Measurements from ENCODE around the gene POLR3GL. TPM values are rescaled to one million over a fixed set of nuclear protein-coding genes. Genes with fewer than 3 reads are reported as not detected.

Gene POLR3GL
- total RNA-seq, 3 donors from 2014 or later: 15.7 to 26.8 (median 19.5) TPM

GRCh38 chr1:145999321-146000024 is 35.0 kb downstream of the POLR3GL start:
- intact Hi-C loops (cut with DNase I, micrococcal nuclease): no loop called here
- DNase-seq: peak in 1 of 3 donors; percentile 61
- no peak overlapping the region for H3K4me3 ChIP-seq
- H3K4me1 ChIP-seq (ENCODE audit: low read depth): peaks cover 22% of the 10 kb centered on the region
- H3K9me3 ChIP-seq: no peaks in the 10 kb centered on the region
- TF ChIP-seq, protein P1, sequence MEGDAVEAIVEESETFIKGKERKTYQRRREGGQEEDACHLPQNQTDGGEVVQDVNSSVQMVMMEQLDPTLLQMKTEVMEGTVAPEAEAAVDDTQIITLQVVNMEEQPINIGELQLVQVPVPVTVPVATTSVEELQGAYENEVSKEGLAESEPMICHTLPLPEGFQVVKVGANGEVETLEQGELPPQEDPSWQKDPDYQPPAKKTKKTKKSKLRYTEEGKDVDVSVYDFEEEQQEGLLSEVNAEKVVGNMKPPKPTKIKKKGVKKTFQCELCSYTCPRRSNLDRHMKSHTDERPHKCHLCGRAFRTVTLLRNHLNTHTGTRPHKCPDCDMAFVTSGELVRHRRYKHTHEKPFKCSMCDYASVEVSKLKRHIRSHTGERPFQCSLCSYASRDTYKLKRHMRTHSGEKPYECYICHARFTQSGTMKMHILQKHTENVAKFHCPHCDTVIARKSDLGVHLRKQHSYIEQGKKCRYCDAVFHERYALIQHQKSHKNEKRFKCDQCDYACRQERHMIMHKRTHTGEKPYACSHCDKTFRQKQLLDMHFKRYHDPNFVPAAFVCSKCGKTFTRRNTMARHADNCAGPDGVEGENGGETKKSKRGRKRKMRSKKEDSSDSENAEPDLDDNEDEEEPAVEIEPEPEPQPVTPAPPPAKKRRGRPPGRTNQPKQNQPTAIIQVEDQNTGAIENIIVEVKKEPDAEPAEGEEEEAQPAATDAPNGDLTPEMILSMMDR (IDR thresholded peaks at IDR 0.05): no peak
- ATAC-seq: peak; percentile 50
- H3K36me3 ChIP-seq (ENCODE audit: low read depth): no peaks in the 10 kb centered on the region

- no peak for DNase-seq
- no peak for ATAC-seq
- TF ChIP-seq, protein P1 (IDR thresholded peaks at IDR 0.05): no peak
- no peaks in the 10 kb centered on the region for H3K36me3 ChIP-seq (ENCODE audit: low read depth)
- intact Hi-C loops (cut with DNase I, micrococcal nuclease): no loop called here
- H3K4me3 ChIP-seq: no peak overlapping the region
- H3K4me1 ChIP-seq (ENCODE audit: low read depth): peaks cover 22% of the 10 kb centered on the region
- no peaks in the 10 kb centered on the region for H3K9me3 ChIP-seq
Measured at GRCh38 chr1:146001709-146002108, 37.2 kb downstream of the POLR3GL start.

- Histone ChIP-seq H3K4me1 (ENCODE audit: low read depth) (peaks cover 7% of the 10 kb centered on the region), H3K9me3 (no peaks in the 10 kb centered on the region), H3K4me3 (no peak overlapping the region), H3K36me3 (ENCODE audit: low read depth) (no peaks in the 10 kb centered on the region)
- intact Hi-C loops (cut with DNase I, micrococcal nuclease): loop anchor here (1.0 to 5.0 kb wide), 2 partner anchors 30 to 35 kb away; no protein-coding TSS in a partner anchor
- ATAC-seq (no peak), DNase-seq (no peak)
- TF ChIP-seq, protein P1 (IDR thresholded peaks at IDR 0.05): no peak
Measured at GRCh38 chr1:146007489-146008133, 43.1 kb downstream of the POLR3GL start.

DNA sequence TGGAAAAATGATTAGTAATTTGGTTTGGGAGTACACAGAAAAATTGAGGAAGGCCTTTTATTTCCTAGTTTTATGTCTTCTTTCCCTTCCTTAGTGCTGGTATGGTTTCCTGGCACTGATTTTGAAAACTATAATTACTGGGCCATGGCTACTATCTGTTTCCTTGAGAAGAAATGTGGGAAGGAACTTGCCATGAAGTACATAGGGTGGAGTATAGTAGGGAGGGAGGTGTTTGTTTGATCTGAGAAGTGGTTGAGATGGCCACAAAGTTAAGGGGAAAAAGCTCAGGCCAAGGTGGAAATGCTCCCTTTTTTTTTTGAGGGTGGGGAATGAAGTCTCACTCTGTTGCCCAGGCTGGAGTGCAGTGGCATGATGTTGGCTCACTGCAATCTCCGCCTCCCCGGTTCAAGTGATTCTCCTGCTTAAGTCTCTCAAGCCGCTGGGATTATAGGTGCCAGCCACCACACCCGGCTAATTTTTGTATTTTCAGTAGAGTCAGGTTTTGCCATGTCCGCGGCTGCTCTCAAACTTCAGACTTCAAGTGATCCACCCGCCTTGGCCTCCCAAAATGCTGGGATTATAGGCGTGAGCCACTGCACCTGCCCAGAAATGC is 45.7 kb downstream of the POLR3GL start:
- peak; percentile 71 for ATAC-seq
- Histone ChIP-seq H3K4me1 (ENCODE audit: low read depth) (peaks cover 7% of the 10 kb centered on the region), H3K9me3 (no peaks in the 10 kb centered on the region), H3K36me3 (ENCODE audit: low read depth) (no peaks in the 10 kb centered on the region), H3K4me3 (no peak overlapping the region)
- TF ChIP-seq, protein P1 (IDR thresholded peaks at IDR 0.05): no peak
- no peak for DNase-seq
- intact Hi-C loops (cut with DNase I, micrococcal nuclease): loop anchor here in 1 of 2 donors (5.0 to 10.0 kb wide), 2 partner anchors 115 to 163 kb away; partner anchors contain the start of gene NUDT17

DNA sequence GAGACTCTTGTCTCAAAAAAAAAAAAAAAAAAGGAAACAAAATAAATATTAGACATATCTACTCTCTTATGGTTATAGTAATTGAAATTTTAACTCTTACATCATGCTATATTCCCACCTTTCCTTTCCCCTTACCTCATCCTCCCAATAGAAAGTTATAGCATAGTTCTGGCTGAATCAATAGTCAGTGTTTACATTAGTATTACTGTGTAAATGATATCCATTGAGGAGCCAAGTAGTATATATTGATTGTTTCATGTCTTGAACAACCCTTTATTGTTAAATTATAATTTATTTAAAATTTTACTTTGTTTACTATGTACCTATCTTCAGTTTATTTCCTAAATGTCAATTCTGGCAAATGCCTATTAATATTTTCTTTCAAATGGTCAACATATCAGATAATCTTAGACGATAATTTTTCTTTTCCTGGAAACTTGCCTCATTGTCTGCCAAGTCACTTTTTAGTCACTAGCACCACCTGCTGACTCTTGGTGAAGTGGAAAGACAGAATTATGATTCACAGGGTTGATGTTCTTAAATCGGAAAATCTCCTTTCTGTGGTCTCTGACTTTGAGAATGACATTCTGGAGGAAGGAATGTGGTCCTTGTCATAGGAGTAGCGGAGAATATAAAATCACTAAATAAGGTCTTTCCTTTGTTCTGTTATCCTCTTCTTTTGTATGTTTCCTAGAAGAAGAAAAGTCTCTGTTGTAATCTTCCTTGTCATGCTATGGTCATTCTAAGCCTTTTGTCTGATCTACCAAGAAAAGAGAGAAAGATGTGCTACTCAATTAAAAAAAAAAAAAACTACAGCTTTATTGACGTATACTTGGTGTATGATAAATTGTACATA is 48.4 kb downstream of the POLR3GL start:
- Histone ChIP-seq H3K4me1 (ENCODE audit: low read depth) (peaks cover 7% of the 10 kb centered on the region), H3K4me3 (no peak overlapping the region), H3K9me3 (no peaks in the 10 kb centered on the region), H3K36me3 (ENCODE audit: low read depth) (no peaks in the 10 kb centered on the region)
- TF ChIP-seq, protein P1 (IDR thresholded peaks at IDR 0.05): peak; percentile 36
- intact Hi-C loops (cut with DNase I, micrococcal nuclease): loop anchor here in 1 of 2 donors (5.0 to 10.0 kb wide), 2 partner anchors 118 to 166 kb away; partner anchors contain the start of gene NUDT17
- ATAC-seq (peak; percentile 70), DNase-seq (peak in 1 of 3 donors; percentile 86)

Data from mucosa of descending colon (tissue), 3 donors.